Epithelial cell of esophagus (primary cell): ENCODE results near the gene LSG1.
"Not testable (repeated sequence)": the region's sequence is repeated elsewhere in the genome, so short reads cannot be mapped to it uniquely, and the experiment has no call there.

Experiments used
- DNase-seq: peaks from one replicate; pipeline ENCODE4 v3.0.0; 2010; ENCODE audit warnings: low read depth
- H3K4me3 ChIP-seq: 2 replicates; pipeline ENCODE4 v1.5.1; 2011; ENCODE audit warnings: mild to moderate bottlenecking, low read length, control low read depth
- TF ChIP-seq, protein P1 (sequence below): IDR thresholded peaks from 2 replicates; pipeline ENCODE4 v1.5.1; 2011; ENCODE audit warnings: low read depth, mild to moderate bottlenecking, low read length, control low read depth, inconsistent platforms; ENCODE audit not compliant: insufficient read depth; ENCODE audit errors: missing control alignments

Gene LSG1

DNA sequence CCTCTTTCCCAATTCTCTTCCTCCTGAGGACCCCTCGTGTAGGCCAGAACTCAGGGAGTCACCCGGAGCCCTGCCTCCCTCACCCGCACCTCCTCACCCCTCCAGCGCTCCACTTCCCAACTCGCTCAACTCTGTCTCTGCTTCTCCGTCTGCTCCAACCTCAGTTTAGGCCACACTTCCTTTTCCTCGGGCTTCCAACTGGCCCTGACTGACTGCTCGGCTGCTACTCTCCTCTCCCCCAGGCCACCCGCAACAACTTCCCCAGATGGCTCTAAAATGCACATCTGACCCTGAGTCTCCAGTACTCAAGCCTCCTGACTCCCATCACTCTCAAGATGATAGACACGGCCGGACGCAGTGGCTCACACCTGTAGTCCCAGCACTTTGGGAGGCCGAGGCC lies 62.4 kb downstream of the LSG1 start:
- no peak overlapping the region for H3K4me3 ChIP-seq
- no peak for DNase-seq
- TF ChIP-seq, protein P1, sequence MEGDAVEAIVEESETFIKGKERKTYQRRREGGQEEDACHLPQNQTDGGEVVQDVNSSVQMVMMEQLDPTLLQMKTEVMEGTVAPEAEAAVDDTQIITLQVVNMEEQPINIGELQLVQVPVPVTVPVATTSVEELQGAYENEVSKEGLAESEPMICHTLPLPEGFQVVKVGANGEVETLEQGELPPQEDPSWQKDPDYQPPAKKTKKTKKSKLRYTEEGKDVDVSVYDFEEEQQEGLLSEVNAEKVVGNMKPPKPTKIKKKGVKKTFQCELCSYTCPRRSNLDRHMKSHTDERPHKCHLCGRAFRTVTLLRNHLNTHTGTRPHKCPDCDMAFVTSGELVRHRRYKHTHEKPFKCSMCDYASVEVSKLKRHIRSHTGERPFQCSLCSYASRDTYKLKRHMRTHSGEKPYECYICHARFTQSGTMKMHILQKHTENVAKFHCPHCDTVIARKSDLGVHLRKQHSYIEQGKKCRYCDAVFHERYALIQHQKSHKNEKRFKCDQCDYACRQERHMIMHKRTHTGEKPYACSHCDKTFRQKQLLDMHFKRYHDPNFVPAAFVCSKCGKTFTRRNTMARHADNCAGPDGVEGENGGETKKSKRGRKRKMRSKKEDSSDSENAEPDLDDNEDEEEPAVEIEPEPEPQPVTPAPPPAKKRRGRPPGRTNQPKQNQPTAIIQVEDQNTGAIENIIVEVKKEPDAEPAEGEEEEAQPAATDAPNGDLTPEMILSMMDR, result no peak

DNA sequence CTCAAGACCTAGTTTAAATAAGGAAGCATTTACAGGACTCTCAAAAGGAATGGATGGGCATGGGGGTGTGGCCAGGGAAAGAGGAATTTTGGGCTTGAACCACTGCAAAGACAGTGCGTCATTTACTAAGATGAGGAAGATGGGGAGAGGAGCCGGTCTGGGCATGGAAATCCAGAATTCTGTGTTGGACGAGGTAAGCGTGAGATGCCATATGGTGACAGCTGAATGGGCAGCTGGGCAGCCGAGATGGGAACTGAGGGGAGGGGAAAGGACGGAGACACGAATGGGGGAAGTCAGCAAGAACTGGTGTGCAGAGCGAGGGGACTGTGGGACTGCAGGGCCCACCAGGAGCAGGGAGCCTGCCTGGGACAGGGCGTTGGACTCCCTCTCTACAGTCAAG lies 63.0 kb downstream of the LSG1 start:
- no peak for DNase-seq
- TF ChIP-seq, protein P1, result no peak
- no peak overlapping the region for H3K4me3 ChIP-seq

DNA sequence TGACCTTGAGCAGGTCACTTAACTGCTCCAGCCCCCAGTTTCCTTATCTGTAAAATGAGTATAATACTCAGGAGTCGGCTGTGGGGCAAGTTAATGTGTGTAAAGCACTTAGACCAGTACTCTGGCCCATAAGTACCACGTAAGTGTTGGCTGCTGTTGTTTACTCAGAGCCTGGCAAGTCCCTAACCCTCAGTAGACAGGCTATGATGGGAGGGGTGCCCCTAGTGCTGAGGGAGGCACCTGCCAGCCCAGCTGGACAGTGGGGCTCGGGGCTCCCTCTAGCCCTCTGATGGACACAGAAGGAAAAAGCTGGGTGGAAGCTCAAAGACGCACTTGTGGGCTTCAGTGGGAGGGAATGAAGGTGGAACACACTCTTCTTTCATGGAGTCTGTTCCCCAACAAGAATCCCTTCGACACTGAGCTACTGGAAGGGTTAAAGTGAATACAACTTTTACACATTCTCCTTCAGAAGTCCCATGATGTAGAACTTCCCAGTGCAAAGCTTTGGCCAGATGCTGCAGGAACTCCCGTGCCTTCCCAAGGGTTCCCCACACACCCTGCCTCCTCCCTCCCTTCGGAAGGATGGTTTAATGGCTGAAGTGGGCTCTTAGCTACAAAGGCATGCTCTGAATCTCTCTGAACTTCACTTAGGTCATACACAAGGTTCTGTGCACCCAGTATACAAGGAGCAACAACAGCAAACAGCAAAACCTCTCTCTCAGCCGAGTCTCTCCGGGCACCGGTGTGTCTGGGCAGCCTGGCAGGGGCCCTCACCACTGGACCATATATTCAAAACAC lies 64.2 kb downstream of the LSG1 start:
- DNase-seq, result no peak
- TF ChIP-seq, protein P1, result no peak
- H3K4me3 ChIP-seq, result no peak overlapping the region

DNA sequence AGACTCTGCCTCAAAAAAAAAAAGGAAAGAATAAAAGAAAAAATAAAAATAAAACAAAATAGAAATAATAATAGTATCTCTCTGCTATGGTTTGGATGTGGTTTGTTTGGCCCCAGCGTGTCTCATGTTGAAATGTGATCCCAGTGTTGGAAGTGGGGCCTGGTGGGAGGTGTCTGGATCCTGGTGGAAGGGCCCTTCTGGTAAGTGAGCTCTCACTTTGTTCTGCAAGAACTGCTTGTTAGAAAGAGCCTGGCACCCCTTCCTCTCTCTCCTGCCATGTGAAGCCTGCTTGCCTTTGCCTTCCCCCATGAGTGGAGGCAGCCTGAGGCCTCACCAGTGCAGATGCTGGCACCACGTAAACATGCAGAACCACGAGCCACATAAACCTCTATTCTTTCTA lies 65.0 kb downstream of the LSG1 start:
- TF ChIP-seq, protein P1, result no peak
- DNase-seq, result no peak
- no peak overlapping the region for H3K4me3 ChIP-seq

DNA sequence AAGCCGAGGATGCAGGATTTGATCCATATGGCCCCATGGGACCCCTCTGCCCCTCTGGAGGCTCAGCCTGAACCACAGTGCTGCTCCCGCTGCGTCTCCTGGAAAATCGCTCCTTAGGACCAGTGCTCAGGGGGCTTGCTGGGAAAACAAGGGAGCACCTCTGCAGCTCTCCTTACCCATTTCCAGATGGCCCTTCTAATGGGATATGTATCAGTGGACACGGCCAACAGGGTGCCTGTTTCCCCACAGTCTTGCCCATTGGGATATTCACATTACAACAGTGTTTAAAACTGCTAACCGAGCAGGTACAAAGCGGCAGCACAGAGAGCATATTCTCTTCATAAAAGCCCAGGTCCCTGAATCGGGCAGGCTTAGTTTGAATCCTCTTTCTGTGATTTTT lies 65.8 kb downstream of the LSG1 start:
- TF ChIP-seq, protein P1, result no peak
- no peak overlapping the region for H3K4me3 ChIP-seq
- no peak for DNase-seq

DNA sequence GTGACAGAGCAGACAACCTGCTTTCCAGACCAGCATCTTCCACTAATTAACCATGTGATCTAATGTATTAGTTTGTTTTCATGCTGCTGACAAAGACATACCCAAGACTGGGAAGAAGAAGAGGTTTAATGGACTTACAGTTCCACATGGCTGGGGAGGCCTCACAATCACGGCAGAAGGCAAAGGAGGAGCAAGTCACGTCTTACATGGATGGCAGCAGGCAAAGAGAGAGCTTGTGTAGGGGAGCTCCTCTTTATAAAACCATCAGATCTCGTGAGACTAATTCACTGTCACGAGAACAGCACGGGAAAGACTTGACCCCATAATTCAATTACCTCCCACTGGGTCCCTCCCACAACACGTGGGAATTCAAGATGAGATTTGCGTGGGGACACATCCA lies 66.7 kb downstream of the LSG1 start:
- not testable (repeated sequence) for H3K4me3 ChIP-seq, DNase-seq

DNA sequence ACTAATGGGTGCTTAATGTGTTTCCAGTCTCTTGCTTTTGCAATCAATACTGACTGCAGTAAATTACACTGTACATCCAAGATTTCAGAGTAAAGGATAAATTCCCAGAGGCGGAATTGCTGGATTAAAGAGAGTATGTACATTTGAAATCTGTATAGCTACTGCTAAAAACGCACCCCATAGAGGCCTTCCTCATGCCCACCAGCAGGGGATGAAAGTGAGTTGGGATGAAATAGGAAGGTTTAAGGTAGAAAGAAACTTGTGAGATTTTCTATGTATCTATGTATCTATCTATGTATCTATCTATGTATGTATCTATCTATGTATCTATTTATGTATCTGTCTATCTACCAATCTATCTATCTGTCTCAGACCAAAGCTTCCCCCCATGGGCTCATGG lies 67.2 kb downstream of the LSG1 start:
- H3K4me3 ChIP-seq, result no peak overlapping the region
- DNase-seq, result no peak

More for the DNA sequence above, 67.2 kb downstream of the LSG1 start:
- TF ChIP-seq, protein P1, result peak; percentile 24
